H1 (cell line): ENCODE data around the gene PSME1. TPM values are rescaled to one million over a fixed set of nuclear protein-coding genes. Genes with fewer than 3 reads are reported as not detected.

Experiments
- EZH2 ChIP-seq: fragments of 200-600 bp; sonication (generic); IDR thresholded peaks from 2 replicates; pipeline ENCODE4 v1.7.1; 2012; ENCODE audit warnings: low read depth, mild to moderate bottlenecking, moderate library complexity, low read length, inconsistent platforms; ENCODE audit not compliant: severe bottlenecking
- JUND ChIP-seq: IDR thresholded peaks from 2 replicates; pipeline ENCODE4 v1.6.1; 2011; ENCODE audit warnings: mild to moderate bottlenecking, improper control_type of control experiment, low read length
- polyA plus RNA-seq, 7 experiments: library from polyadenylated mRNA; depleted of rRNA in 3 of 7; stranded (reverse) in 5 of 7; unstranded in 2 of 7; fragments of >200 nt in 5 of 7; fragments of 200-250 nt in 2 of 7; gene quantifications; 1 replicate in 5 of 7; 2 replicates in 1 of 7; 4 replicates in 1 of 7; pipeline versions ENCODE4 v1.2.1 to v1.2.3, GENCODE V29; 2011 to 2013; ENCODE audit warnings: missing spikeins in 2 of 7, mixed read lengths in 2 of 7
- total RNA-seq: library from RNA; stranded (reverse); fragmentation: NEBNext Ultra II Directional; extraction: Animal tissue kit (Norgen Biotek cat#: 25700); gene quantifications from 2 replicates; pipeline ENCODE4 v1.2.1, GENCODE V29; 2021

Gene PSME1
- total and polyA plus RNA-seq, 2 of the 8 experiments (the other 6 are each of a cell fraction or from before 2014, with no cell fraction given): 74.9 to 85.9 TPM

GRCh38 chr14:24186831-24187538, 51.0 kb downstream of the PSME1 start (continued):
- no peak for TF ChIP-seq JUND
- TF ChIP-seq EZH2: no peak
